Mucosa of descending colon (tissue), 3 donors: ENCODE data around the gene TRNP1. TPM values are rescaled to one million over a fixed set of nuclear protein-coding genes. Genes with fewer than 3 reads are reported as not detected.

Experiments used
- ATAC-seq: fragments of 200-7000 bp; cut with Tn5 transposase; one replicate; pipeline ENCODE4 v1.9.1; 2020; ENCODE audit warnings: mild to moderate bottlenecking, moderate library complexity
- DNase-seq, 3 donors: peaks; one replicate each; pipeline ENCODE4 v3.0.0-alpha.2; 2020
- H3K36me3 ChIP-seq: fragments of 200-600 bp; one replicate; pipeline ENCODE4 v1.8.0; 2021; ENCODE audit warnings: low read depth, mild to moderate bottlenecking
- H3K4me1 ChIP-seq: fragments of 200-600 bp; one replicate; pipeline ENCODE4 v1.8.0; 2021; ENCODE audit warnings: low read depth, mild to moderate bottlenecking
- H3K4me3 ChIP-seq: fragments of 200-600 bp; one replicate; pipeline ENCODE4 v1.8.0; 2021; ENCODE audit warnings: mild to moderate bottlenecking
- H3K9me3 ChIP-seq: fragments of 200-600 bp; one replicate; pipeline ENCODE4 v1.8.0; 2021; ENCODE audit warnings: mild to moderate bottlenecking
- CTCF ChIP-seq: fragments of 200-600 bp; IDR thresholded peaks from one replicate; pipeline ENCODE4 v1.8.0; 2022; ENCODE audit warnings: antibody characterized with exemption, mild to moderate bottlenecking
- intact Hi-C, 2 donors: fragments of 100-400 bp; cut with DNase I in 1 of 2; cut with micrococcal nuclease in 1 of 2; formaldehyde crosslinking; loops; one replicate each; pipeline versions ENCODE4 v1.11.0 to v1.11.1; 2022; cut with DNase I, micrococcal nuclease
- total RNA-seq, 3 donors: library from RNA; stranded (reverse); fragmentation: NEBNext Ultra II Directional in 2 of 3; extraction: Animal tissue kit (Norgen Biotek cat#: 25700) in 2 of 3; gene quantifications; one replicate each; pipeline versions ENCODE4 v1.2.1 to v1.2.4, GENCODE V29; 2021 to 2023
- donor health status: DM: no; HTN: no; CAD: no; lungs with moderate emphysema.
- donor health status: DM: no; HTN: no; CAD: no.
- donor health status: DM: no; HTN: yes; CAD: no.

Gene TRNP1
- total RNA-seq, 3 donors from 2014 or later: 1.0 to 16.8 (median 3.0) TPM

GRCh38 chr1:27005166-27005530, 11.7 kb downstream of the TRNP1 start:
- Histone ChIP-seq H3K9me3 (no peaks in the 10 kb centered on the region), H3K4me1 (peaks cover 9% of the 10 kb centered on the region), H3K36me3 (no peaks in the 10 kb centered on the region), H3K4me3 (no peak overlapping the region)
- DNase-seq (no peak), ATAC-seq (no peak)
- intact Hi-C loops: no loop called here
- TF ChIP-seq CTCF: no peak

GRCh38 chr1:27005648-27006496, 12.4 kb downstream of the TRNP1 start:
- intact Hi-C loops: no loop called here
- ATAC-seq: no peak
- DNase-seq: no peak
- no peak for TF ChIP-seq CTCF
- H3K4me3 ChIP-seq: no peak overlapping the region
- no peaks in the 10 kb centered on the region for H3K9me3 ChIP-seq
- H3K4me1 ChIP-seq: peaks cover 11% of the 10 kb centered on the region
- H3K36me3 ChIP-seq: no peaks in the 10 kb centered on the region

GRCh38 chr1:27006683-27007082, 13.2 kb downstream of the TRNP1 start:
- no peak for TF ChIP-seq CTCF
- intact Hi-C loops: no loop called here
- H3K4me1 ChIP-seq: peaks cover 11% of the 10 kb centered on the region

GRCh38 chr1:27007909-27008582, 14.6 kb downstream of the TRNP1 start:
- TF ChIP-seq CTCF: no peak

More at GRCh38 chr1:27006683-27007082, 13.2 kb downstream of the TRNP1 start:
- no peak overlapping the region for H3K4me3 ChIP-seq
- no peaks in the 10 kb centered on the region for H3K36me3 ChIP-seq
- DNase-seq (no peak), ATAC-seq (no peak)
- no peaks in the 10 kb centered on the region for H3K9me3 ChIP-seq

GRCh38 chr1:27009601-27010197, 16.2 kb downstream of the TRNP1 start:
- H3K4me3 ChIP-seq: no peak overlapping the region
- ATAC-seq (peak; percentile 54), DNase-seq (peak in 2 of 3 donors; percentile 58 to 79)
- TF ChIP-seq CTCF: no peak
- no peaks in the 10 kb centered on the region for H3K36me3 ChIP-seq
- no peaks in the 10 kb centered on the region for H3K9me3 ChIP-seq
- H3K4me1 ChIP-seq: peaks cover 16% of the 10 kb centered on the region
- intact Hi-C loops: no loop called here

More at GRCh38 chr1:27007909-27008582, 14.6 kb downstream of the TRNP1 start:
- ATAC-seq (peak; percentile 68), DNase-seq (peak; percentile 64 to 86 (median 80))
- H3K9me3 ChIP-seq: no peaks in the 10 kb centered on the region
- intact Hi-C loops: no loop called here
- H3K4me3 ChIP-seq: no peak overlapping the region
- no peaks in the 10 kb centered on the region for H3K36me3 ChIP-seq
- peaks cover 16% of the 10 kb centered on the region for H3K4me1 ChIP-seq
